Sigmoid colon (tissue), 4 donors: ENCODE measurements around the gene FMNL2.

Source experiments
- CTCF ChIP-seq, 4 experiments: fragments of 450-650 bp in 3 of 4; fragments of 200-600 bp in 1 of 4; IDR thresholded peaks; one replicate each; pipeline ENCODE4 v1.5.1; 2016 to 2019; ENCODE audit warnings: antibody characterized with exemption in 4 of 4, mild to moderate bottlenecking in 3 of 4, moderate library complexity in 2 of 4
- EP300 ChIP-seq, 4 donors: sonication (generic); formaldehyde crosslinking; IDR thresholded peaks; one replicate each; pipeline ENCODE4 v1.6.1; 2017; ENCODE audit warnings: antibody characterized with exemption in 4 of 4
- POLR2A ChIP-seq, 2 donors: fragments of 450-650 bp; IDR thresholded peaks; one replicate each; pipeline ENCODE4 v1.6.1; 2016; ENCODE audit warnings: antibody characterized with exemption in 2 of 2, mild to moderate bottlenecking in 2 of 2, moderate library complexity in 2 of 2
- POLR2AphosphoS5 ChIP-seq, 4 donors: sonication (generic); formaldehyde crosslinking; IDR thresholded peaks; one replicate each; pipeline ENCODE4 v1.6.1; 2017; ENCODE audit warnings: antibody characterized with exemption in 4 of 4

- TF ChIP-seq EP300 (IDR thresholded peaks at IDR 0.05) (no peak), CTCF (IDR thresholded peaks at IDR 0.05) (no peak), POLR2AphosphoS5 (IDR thresholded peaks at IDR 0.05) (no peak), POLR2A (IDR thresholded peaks at IDR 0.05) (no peak)
Observed at GRCh38 chr2:152477347-152478092, 142.5 kb downstream of the FMNL2 start.
